OCI-LY3 (cell line): ENCODE data around the gene SHFL.
A peak's percentile ranks its signal among the peaks of the same experiment; 100 is the strongest.

ENCODE experiments used
- H2AFZ ChIP-seq: fragments of 200-600, 300-600 bp; shearing (Covaris generic); 2 replicates; pipeline ENCODE4 v1.6.0; 2014; ENCODE audit warnings: antibody characterized with exemption, low read depth, low read length
- H3K27ac ChIP-seq: fragments of 200-600, 300-600 bp; sonication (generic); 2 replicates; pipeline ENCODE4 v1.5.1; 2014; ENCODE audit warnings: mild to moderate bottlenecking, low read length, moderate library complexity, mixed read lengths
- H3K27me3 ChIP-seq: fragments of 200-600, 300-600 bp; sonication (generic); 2 replicates; pipeline ENCODE4 v1.6.1; 2014; ENCODE audit warnings: low read depth, low read length, mixed read lengths
- H3K36me3 ChIP-seq: fragments of 200-600, 300-600 bp; sonication (generic); replicated peaks from 2 replicates; pipeline ENCODE3; 2014; ENCODE audit warnings: low read depth, low read length, mixed read lengths
- H3K4me1 ChIP-seq: fragments of 300-600, 200-600 bp; sonication (generic); 2 replicates; pipeline ENCODE4 v1.6.1; 2014; ENCODE audit warnings: low read length, mixed read lengths
- H3K4me2 ChIP-seq: fragments of 200-600, 300-600 bp; sonication (generic); 2 replicates; pipeline ENCODE4 v1.6.1; 2014; ENCODE audit warnings: low read length, mixed read lengths
- H3K4me3 ChIP-seq: fragments of 300-600, 200-600 bp; sonication (generic); 2 replicates; pipeline ENCODE4 v1.5.1; 2014; ENCODE audit warnings: antibody characterized with exemption, mild to moderate bottlenecking, low read length, moderate library complexity
- H3K79me2 ChIP-seq: fragments of 300-600, 200-600 bp; shearing (Covaris generic); 2 replicates; pipeline ENCODE4 v1.6.1; 2014; ENCODE audit warnings: mild to moderate bottlenecking, low read length, mixed read lengths
- H3K9ac ChIP-seq: fragments of 300-600, 200-600 bp; shearing (Covaris generic); 2 replicates; pipeline ENCODE4 v1.6.0; 2014; ENCODE audit warnings: mild to moderate bottlenecking, low read length, moderate library complexity
- H3K9me3 ChIP-seq: fragments of 200-600, 300-600 bp; shearing (Covaris generic); 2 replicates; pipeline ENCODE4 v1.6.1; 2014; ENCODE audit warnings: low read length, mixed read lengths; ENCODE audit not compliant: insufficient read depth
- H4K20me1 ChIP-seq: fragments of 200-600, 300-600 bp; sonication (generic); 2 replicates; pipeline ENCODE4 v1.6.1; 2016; ENCODE audit warnings: low read length, mixed read lengths; ENCODE audit not compliant: insufficient read depth
- CTCF ChIP-seq: fragments of 200-600, 300-600 bp; sonication (generic); IDR thresholded peaks from 2 replicates; pipeline ENCODE4 v1.5.1; 2014; ENCODE audit warnings: antibody characterized with exemption, low read length, low read depth
- EZH2phosphoT487 ChIP-seq: fragments of 200-600 bp; shearing (Covaris generic); IDR thresholded peaks from 2 replicates; pipeline ENCODE4 v1.6.1; 2018; ENCODE audit warnings: antibody characterized with exemption, mixed run types, low read depth

Gene SHFL

DNA sequence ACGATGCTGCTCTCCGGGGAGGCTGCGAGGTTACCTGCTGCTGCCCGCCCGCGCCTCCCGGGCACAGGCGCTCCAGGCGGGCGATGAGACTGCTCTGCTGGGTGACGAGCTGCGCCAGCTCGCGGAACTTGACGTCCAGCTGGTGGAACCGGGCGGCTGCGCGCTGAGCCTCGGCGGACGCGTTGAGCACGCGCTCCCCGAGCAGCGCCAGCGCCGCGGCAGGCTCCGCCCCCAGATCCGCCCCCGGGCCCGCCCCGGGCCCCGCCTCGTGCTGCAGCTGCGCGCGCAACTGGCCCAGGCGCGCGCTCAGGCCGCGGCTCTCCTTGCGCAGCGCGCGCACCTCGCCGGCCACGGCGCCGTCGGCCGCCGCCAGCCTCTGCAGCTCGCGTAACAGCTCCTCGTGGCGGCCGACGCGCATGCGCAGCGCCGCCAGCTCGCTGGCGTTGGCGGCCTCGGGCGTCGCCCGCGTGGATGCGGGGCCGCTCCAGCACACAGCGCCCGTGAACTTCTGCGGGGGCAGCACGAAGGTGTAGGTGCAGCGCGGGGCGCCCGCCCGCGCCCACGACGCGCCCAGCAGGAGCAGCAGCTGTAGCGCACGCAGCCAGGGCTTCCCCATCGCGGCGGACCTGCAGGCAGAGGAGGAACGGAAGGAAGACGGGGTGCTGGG, 10.0 kb downstream of the SHFL start:
- H3K79me2 ChIP-seq, result no peaks in the 10 kb centered on the region
- no peaks in the 10 kb centered on the region for H3K27me3 ChIP-seq
- no peak overlapping the region for H3K9ac ChIP-seq
- H3K27ac ChIP-seq, result no peak overlapping the region
- no peak overlapping the region for H3K4me2 ChIP-seq
- TF ChIP-seq EZH2phosphoT487 (no peak), CTCF (no peak)
- no peaks in the 10 kb centered on the region for H3K4me1 ChIP-seq
- no peaks in the 10 kb centered on the region for H3K9me3 ChIP-seq
- H3K36me3 ChIP-seq, result peaks cover 11% of the 10 kb centered on the region
- H3K4me3 ChIP-seq, result no peak overlapping the region
- no peaks in the 10 kb centered on the region for H4K20me1 ChIP-seq
- no peak overlapping the region for H2AFZ ChIP-seq

GRCh38 chr19:10096615-10096963, 10.5 kb downstream of the SHFL start:
- no peak overlapping the region for H2AFZ ChIP-seq
- H3K27me3 ChIP-seq, result no peaks in the 10 kb centered on the region
- TF ChIP-seq CTCF (no peak), EZH2phosphoT487 (no peak)
- H3K4me3 ChIP-seq, result no peak overlapping the region
- H3K9ac ChIP-seq, result no peak overlapping the region
- no peaks in the 10 kb centered on the region for H3K79me2 ChIP-seq
- peaks cover 4% of the 10 kb centered on the region for H3K4me1 ChIP-seq
- H3K36me3 ChIP-seq, result peaks cover 11% of the 10 kb centered on the region
- H3K27ac ChIP-seq, result no peak overlapping the region
- H3K4me2 ChIP-seq, result no peak overlapping the region
- H3K9me3 ChIP-seq, result no peaks in the 10 kb centered on the region
- H4K20me1 ChIP-seq, result no peaks in the 10 kb centered on the region

GRCh38 chr19:10100163-10100785, 14.2 kb downstream of the SHFL start:
- no peaks in the 10 kb centered on the region for H3K27me3 ChIP-seq
- H3K27ac ChIP-seq, result no peak overlapping the region
- H3K9ac ChIP-seq, result no peak overlapping the region
- peaks cover 29% of the 10 kb centered on the region for H3K4me1 ChIP-seq
- TF ChIP-seq CTCF, result no peak
- TF ChIP-seq EZH2phosphoT487, result no peak
- H4K20me1 ChIP-seq, result no peaks in the 10 kb centered on the region
- H3K4me3 ChIP-seq, result no peak overlapping the region
- H3K79me2 ChIP-seq, result no peaks in the 10 kb centered on the region
- H3K4me2 ChIP-seq, result no peak overlapping the region
- no peaks in the 10 kb centered on the region for H3K36me3 ChIP-seq
- no peak overlapping the region for H2AFZ ChIP-seq
- no peaks in the 10 kb centered on the region for H3K9me3 ChIP-seq

DNA sequence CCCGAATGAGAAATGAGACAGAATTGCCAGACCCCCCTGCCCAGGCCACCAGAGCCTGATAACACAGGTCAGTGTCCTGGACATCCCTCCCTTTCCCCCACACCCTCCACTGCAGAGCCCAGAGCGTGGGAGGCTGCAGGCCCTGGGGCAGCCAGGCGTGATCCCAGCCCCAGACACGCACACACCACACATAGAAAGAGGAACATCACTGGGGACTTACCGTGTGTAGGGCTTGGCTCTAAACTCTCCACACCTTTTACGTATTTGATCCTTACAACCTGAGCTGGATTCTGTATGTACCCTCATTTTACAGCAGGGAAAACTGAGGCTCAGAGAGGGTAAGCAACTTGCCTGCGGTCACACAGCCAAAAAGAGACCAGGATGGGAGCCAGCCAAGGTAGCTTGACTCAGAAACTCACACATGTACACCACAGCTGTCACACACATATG, 16.7 kb downstream of the SHFL start:
- Histone ChIP-seq H2AFZ (peak overlapping the region; percentile 67; the same call in 1 of the 2 replicates), H3K4me1 (peaks cover 45% of the 10 kb centered on the region), H3K36me3 (peaks cover 10% of the 10 kb centered on the region), H3K4me2 (peak overlapping the region; percentile 87), H3K79me2 (peaks cover 22% of the 10 kb centered on the region), H3K4me3 (peak overlapping the region; percentile 67), H4K20me1 (no peaks in the 10 kb centered on the region), H3K27ac (peak overlapping the region; percentile 67), H3K9ac (peak overlapping the region; percentile 71), H3K9me3 (no peaks in the 10 kb centered on the region), H3K27me3 (no peaks in the 10 kb centered on the region)
- TF ChIP-seq CTCF, result no peak
- TF ChIP-seq EZH2phosphoT487, result no peak
